Common myeloid progenitor, CD34-positive (primary cell): ENCODE data around the gene KRTAP10-2.

ENCODE experiments used
- CTCF ChIA-PET: fragments of 350-600 bp; sonication (Branson Sonifier 250); formaldehyde crosslinking; loops from one replicate; lab custom pipeline; 2021; ENCODE audit warnings: antibody characterized with exemption; lab: Charles Lee
- POLR2A ChIA-PET: fragments of 350-600 bp; sonication (Branson Sonifier 250); formaldehyde crosslinking; loops from one replicate; lab custom pipeline; 2021; ENCODE audit warnings: antibody characterized with exemption; lab: Charles Lee
- DNase-seq, 3 donors: peaks; one replicate each; pipeline versions ENCODE4 v3.0.0 to v3.0.0-alpha.2; 2013
- H3K27ac ChIP-seq, 2 experiments: 1 replicate in 1 of 2; 2 replicates in 1 of 2; pipeline ENCODE4 v1.7.0; 2013; ENCODE audit warnings: inconsistent platforms in 2 of 2, low read length in 2 of 2, mild to moderate bottlenecking in 2 of 2, low read depth in 1 of 2, moderate library complexity in 1 of 2; ENCODE audit not compliant: severe bottlenecking in 2 of 2, insufficient read depth in 1 of 2, poor library complexity in 1 of 2
- H3K27me3 ChIP-seq, 5 experiments: replicated peaks in 2 of 5; 1 replicate in 3 of 5; 2 replicates in 2 of 5; pipeline versions ENCODE4 v1.6.1 to v1.7.0; 2013; ENCODE audit warnings: low read length in 4 of 5, mild to moderate bottlenecking in 2 of 5, moderate library complexity in 2 of 5, inconsistent platforms in 1 of 5; ENCODE audit not compliant: insufficient read depth in 5 of 5, control insufficient read depth in 4 of 5
- H3K36me3 ChIP-seq, 4 experiments: 1 replicate in 2 of 4; 2 replicates in 2 of 4; pipeline versions ENCODE4 v1.6.1 to v1.7.0; 2013; ENCODE audit warnings: low read length in 3 of 4, control low read depth in 1 of 4, mild to moderate bottlenecking in 1 of 4; ENCODE audit not compliant: control insufficient read depth in 4 of 4, insufficient read depth in 4 of 4
- H3K4me1 ChIP-seq, 4 experiments: 1 replicate in 3 of 4; 2 replicates in 1 of 4; pipeline versions ENCODE4 v1.6.1 to v1.7.1; 2013; ENCODE audit warnings: low read length in 3 of 4, mild to moderate bottlenecking in 3 of 4, control low read depth in 1 of 4, inconsistent platforms in 1 of 4, moderate library complexity in 1 of 4; ENCODE audit not compliant: control insufficient read depth in 4 of 4, insufficient read depth in 4 of 4; ENCODE audit errors: control extremely low read depth in 1 of 4
- H3K4me3 ChIP-seq, 7 experiments: 1 replicate in 4 of 7; 2 replicates in 3 of 7; pipeline versions ENCODE4 v1.5.1 to v1.7.0; 2013; ENCODE audit warnings: mild to moderate bottlenecking in 7 of 7, low read length in 6 of 7, moderate library complexity in 6 of 7, inconsistent platforms in 2 of 7, low read depth in 2 of 7, control low read depth in 1 of 7; ENCODE audit not compliant: insufficient read depth in 4 of 7, control insufficient read depth in 1 of 7; ENCODE audit errors: extremely low read depth in 1 of 7
- H3K9me3 ChIP-seq, 5 experiments: 1 replicate in 4 of 5; 2 replicates in 1 of 5; pipeline versions ENCODE4 v1.6.1 to v1.7.1; 2013; ENCODE audit warnings: low read length in 4 of 5, mild to moderate bottlenecking in 2 of 5, inconsistent platforms in 1 of 5, low read depth in 1 of 5, moderate library complexity in 1 of 5; ENCODE audit not compliant: control insufficient read depth in 4 of 5, insufficient read depth in 2 of 5; ENCODE audit errors: control extremely low read depth in 1 of 5
- WGBS: methylation state at CpG from one replicate; pipeline ENCODE4 v1.1.5; 2013; ENCODE audit not compliant: insufficient coverage; 5-methylcytosine and 5-hydroxymethylcytosine counted together

The KRTAP10-2 gene

DNA sequence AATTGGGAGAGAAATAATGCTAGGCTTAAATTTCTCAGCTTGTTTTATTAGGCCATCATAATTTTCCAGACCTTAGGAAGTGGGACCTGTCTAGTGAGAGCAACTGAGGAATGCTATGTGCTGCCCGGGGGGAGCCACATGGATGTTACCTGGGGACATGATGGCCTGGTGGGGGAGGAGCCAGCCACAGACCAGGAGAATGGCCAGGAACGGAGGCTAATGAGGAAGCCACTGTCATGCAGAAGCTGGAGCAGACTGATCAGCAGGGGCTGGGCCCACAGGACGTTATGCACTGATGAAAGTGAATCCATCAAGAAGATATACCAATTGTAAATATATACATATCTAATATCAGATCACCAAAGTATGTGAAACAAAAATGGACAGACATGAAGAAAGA is 6.7 kb downstream of the KRTAP10-2 start:
- ChIA-PET POLR2A (no interaction called here), CTCF (no interaction called here)
- H3K27me3 ChIP-seq, result peaks cover 0 to 39% (median 10%) of the 10 kb centered on the region in 5 experiments
- 100% methylated on average over 1 of the region's 3 CpGs for WGBS
- no peak overlapping the region for H3K27ac ChIP-seq
- H3K4me3 ChIP-seq, result no peak overlapping the region
- H3K36me3 ChIP-seq, result no peaks in the 10 kb centered on the region
- no peaks in the 10 kb centered on the region for H3K4me1 ChIP-seq
- peaks cover 3 to 18% (median 10%) of the 10 kb centered on the region in 5 experiments for H3K9me3 ChIP-seq
- DNase-seq, result no peak

DNA sequence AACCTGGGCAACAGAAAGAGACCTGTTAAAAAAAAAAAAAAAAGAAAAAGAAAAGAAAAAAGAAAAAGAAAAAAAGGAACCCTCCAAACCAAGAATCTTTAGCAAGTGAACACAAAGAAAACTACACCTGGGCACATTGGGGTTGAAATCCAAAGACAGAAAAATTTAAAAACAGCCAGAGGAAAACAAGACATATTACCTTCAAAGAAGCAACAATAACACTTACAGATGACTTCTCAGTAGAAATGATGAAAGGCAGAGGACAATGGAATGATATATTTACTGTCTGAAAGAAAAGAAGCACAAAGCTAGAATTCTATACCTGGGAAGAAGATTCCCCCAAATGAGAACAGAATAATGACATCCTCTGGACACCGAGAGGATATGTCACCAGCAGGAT is 8.6 kb downstream of the KRTAP10-2 start:
- H3K27ac ChIP-seq, result no peak overlapping the region
- ChIA-PET CTCF (no interaction called here), POLR2A (no interaction called here)
- H3K4me3 ChIP-seq, result no peak overlapping the region
- no peaks in the 10 kb centered on the region for H3K36me3 ChIP-seq
- H3K27me3 ChIP-seq, result peaks cover 0 to 20% (median 4%) of the 10 kb centered on the region in 5 experiments
- no peaks in the 10 kb centered on the region for H3K4me1 ChIP-seq
- DNase-seq, result no peak
- peaks cover 3 to 15% (median 8%) of the 10 kb centered on the region in 5 experiments for H3K9me3 ChIP-seq
- WGBS, result 100% methylated on average over 1 of the region's 1 CpG

DNA sequence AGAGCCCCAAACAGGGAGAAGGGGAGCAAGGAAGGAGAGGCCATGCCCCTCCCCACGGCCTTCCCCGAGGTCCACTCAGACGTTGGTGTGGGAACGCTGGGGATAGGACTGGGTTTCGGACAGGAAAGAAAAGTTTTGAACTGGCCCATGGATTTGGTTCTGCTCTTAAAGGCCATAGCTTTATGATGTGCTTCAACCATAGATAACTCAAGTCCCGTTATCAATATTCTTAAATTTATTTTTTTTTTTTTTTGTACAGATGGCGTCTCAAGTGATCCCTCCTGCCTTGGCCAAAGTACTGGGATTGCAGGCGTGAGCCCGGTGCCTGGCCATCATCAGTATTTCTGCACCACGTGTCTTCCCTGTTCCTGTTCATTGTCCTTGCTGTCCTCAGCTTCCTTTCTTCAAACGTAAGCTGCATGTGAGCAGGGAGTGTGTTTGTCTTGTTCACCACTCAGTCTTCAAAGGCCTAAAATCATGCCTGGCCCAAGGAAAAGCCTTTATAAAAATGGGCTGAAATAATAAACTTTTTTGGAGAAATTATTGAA is 10.5 kb downstream of the KRTAP10-2 start:
- POLR2A ChIA-PET, result no interaction called here
- H3K9me3 ChIP-seq, result peaks cover 0 to 5% (median 0%) of the 10 kb centered on the region in 5 experiments
- 78% methylated on average over 7 of the region's 11 CpGs for WGBS
- no peaks in the 10 kb centered on the region for H3K4me1 ChIP-seq
- no peak overlapping the region for H3K4me3 ChIP-seq
- no peak for DNase-seq
- no peaks in the 10 kb centered on the region for H3K36me3 ChIP-seq
- CTCF ChIA-PET, result interaction anchor here (0.6 kb wide), 1 partner anchor 24 kb away, joined by 4 read pairs; no protein-coding TSS in a partner anchor
- peaks cover 0 to 8% (median 3%) of the 10 kb centered on the region in 5 experiments for H3K27me3 ChIP-seq
- no peak overlapping the region for H3K27ac ChIP-seq

DNA sequence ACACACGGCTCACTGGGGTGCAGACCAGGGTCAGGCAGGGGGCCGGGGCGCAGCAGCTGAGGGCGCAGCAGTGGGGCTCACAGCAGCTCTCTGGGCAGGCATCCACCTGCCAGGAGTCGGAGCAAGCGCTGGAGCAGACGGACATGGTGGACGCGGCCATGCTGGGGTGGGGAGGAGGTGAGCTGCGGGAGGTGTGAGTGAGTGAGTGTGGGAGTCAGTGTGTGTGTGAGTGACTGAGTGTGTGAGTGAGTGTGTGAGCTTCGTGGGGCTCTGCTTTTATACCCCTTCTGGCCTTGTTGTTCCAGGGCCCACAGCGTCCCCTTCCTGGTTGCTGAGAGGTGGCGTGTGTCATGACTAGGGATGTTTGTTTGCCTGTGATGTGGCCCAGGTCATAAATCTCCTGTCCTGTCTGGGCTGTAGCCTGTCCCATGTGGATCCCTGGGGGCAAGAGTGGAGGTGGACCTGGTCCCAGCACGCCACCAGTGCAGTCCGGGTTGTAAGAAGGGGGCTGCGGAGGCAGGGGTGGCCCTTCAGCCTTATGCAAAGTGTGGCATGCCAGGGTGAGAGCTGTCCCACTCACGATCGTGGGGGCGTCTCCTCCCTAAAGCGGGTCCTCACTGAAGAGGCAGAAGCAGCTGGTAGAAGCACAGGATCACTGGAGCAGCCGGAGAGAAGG is 11.2 kb downstream of the KRTAP10-2 start, which contains the start of gene KRTAP10-1:
Gene KRTAP10-1, minus strand, starts transcription at position 205 of the 676 bp plus-strand sequence. Its CDS starts 45 bp downstream, at position 160.
- H3K36me3 ChIP-seq, result no peaks in the 10 kb centered on the region
- 90% methylated on average over 19 of the region's 21 CpGs for WGBS
- H3K27ac ChIP-seq, result no peak within 1 kb of the TSS
- ChIA-PET CTCF (interaction anchor here (0.6 kb wide), 1 partner anchor 25 kb away, joined by 4 read pairs; no protein-coding TSS in a partner anchor), POLR2A (no interaction called here)
- peaks cover 0 to 5% (median 0%) of the 10 kb centered on the region in 5 experiments for H3K9me3 ChIP-seq
- DNase-seq, result no peak
- H3K4me1 ChIP-seq, result no peaks in the 10 kb centered on the region
- peaks cover 0 to 11% (median 3%) of the 10 kb centered on the region in 5 experiments for H3K27me3 ChIP-seq
- no peak within 1 kb of the TSS for H3K4me3 ChIP-seq

DNA sequence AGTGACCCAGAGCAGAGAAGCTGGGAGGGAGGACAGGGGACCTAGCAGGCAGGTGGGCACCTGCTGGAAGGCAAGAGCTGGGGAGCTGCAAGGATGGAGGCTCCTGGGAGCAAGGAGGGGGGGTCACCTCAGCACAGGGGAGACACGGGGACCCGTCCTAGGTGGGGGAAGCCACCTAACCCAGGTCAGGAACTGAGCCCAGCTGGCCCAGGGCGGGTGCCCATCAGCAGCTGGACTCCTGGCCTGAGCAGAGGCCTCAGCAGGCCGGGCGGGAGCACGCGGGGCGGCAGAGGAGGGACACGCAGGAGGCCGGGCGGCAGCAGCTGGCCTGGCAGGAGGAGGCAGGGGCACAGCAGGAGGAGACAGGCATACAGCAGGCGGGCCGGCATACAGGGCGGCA is 12.3 kb downstream of the KRTAP10-2 start:
- H3K4me3 ChIP-seq, result no peak overlapping the region
- 88% methylated on average over 8 of the region's 14 CpGs for WGBS
- no peak for DNase-seq
- no peak overlapping the region for H3K27ac ChIP-seq
- CTCF ChIA-PET, result no interaction called here
- peaks cover 0 to 5% (median 0%) of the 10 kb centered on the region in 5 experiments for H3K9me3 ChIP-seq
- peaks cover 0 to 11% (median 3%) of the 10 kb centered on the region in 5 experiments for H3K27me3 ChIP-seq
- no peaks in the 10 kb centered on the region for H3K36me3 ChIP-seq
- H3K4me1 ChIP-seq, result no peaks in the 10 kb centered on the region
- POLR2A ChIA-PET, result no interaction called here

DNA sequence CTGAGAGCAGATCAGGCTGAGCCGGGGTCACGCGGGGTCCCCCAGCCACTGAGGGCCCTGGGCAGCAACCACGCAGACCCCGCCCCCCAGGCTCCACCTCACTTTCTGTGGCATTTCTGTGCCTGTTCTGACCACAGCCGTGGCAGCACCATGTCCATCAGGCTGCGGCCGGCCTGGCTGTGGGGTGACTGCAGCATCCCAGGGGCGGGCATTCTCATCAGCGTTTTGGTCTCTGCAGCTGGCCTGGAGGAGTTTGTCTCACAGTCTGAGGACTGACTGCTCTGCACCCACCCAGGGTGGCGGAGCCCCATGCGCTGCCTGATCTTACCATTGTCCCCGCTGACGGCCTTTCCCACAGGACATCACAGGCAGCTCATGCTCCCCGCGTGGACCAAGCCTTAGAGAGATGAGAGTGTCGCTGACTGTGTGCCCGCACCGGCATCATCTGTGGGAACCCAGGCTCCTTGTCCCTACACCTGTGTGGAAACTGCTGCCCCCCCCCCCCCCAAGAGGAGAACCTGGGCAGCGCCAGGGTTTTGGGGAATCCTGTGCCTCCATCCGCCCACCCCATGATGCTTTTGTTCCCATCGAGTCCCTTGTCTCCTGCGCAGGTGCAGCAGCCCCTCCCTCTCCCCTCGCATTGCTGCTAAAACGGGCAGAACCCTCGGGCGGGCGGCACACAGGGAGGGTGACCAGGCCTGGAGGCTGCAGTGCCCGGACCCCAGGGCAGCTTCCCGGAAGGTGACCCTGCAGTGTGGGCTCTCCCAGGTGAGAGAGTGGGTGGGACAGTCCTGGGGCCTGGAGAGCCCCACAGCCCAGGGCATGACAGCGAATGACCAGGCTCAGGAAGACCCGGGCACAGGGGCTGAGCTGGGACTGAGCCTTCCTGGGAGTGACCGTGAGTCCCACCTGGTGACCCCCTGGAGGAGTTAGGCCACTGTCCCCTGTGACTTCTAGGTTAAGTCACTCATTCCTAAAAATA is 13.1 kb downstream of the KRTAP10-2 start:
- ChIA-PET POLR2A (no interaction called here), CTCF (interaction anchor here (0.7 kb wide), 1 partner anchor 205 kb away, joined by 3 read pairs; no protein-coding TSS in a partner anchor)
- DNase-seq, result no peak
- Histone ChIP-seq H3K9me3 (peaks cover 0 to 5% (median 0%) of the 10 kb centered on the region in 5 experiments), H3K4me1 (no peaks in the 10 kb centered on the region), H3K36me3 (no peaks in the 10 kb centered on the region), H3K27me3 (peaks cover 0 to 11% (median 3%) of the 10 kb centered on the region in 5 experiments), H3K4me3 (no peak overlapping the region), H3K27ac (no peak overlapping the region)
- 98% methylated on average over 27 of the region's 33 CpGs for WGBS
